DOHH2 (cell line): Measurements from ENCODE around the gene ARID3C.

Experiments
- H3F3A ChIP-seq: fragments of 200-600 bp; sonication (generic), shearing (Covaris generic); 2 replicates; pipeline ENCODE4 v1.6.0; 2016; ENCODE audit warnings: antibody characterized with exemption, mild to moderate bottlenecking; ENCODE audit not compliant: control insufficient read depth, insufficient read depth
- H3K27ac ChIP-seq: fragments of 200-600 bp; sonication (generic); 2 replicates; pipeline ENCODE4 v1.5.1; 2014; ENCODE audit warnings: low read depth, mild to moderate bottlenecking, low read length, moderate library complexity
- H3K27me3 ChIP-seq: fragments of 200-600 bp; sonication (generic); 2 replicates; pipeline ENCODE4 v1.6.1; 2014; ENCODE audit warnings: mild to moderate bottlenecking, low read length, mixed read lengths; ENCODE audit not compliant: control insufficient read depth
- H3K36me3 ChIP-seq: fragments of 200-600 bp; sonication (generic); 2 replicates; pipeline ENCODE4 v1.6.1; 2014; ENCODE audit warnings: mild to moderate bottlenecking, low read length, moderate library complexity, mixed read lengths; ENCODE audit not compliant: control insufficient read depth
- H3K4me1 ChIP-seq: fragments of 200-600 bp; sonication (generic); 2 replicates; pipeline ENCODE4 v1.6.1; 2014; ENCODE audit warnings: mild to moderate bottlenecking, low read length, mixed read lengths; ENCODE audit not compliant: control insufficient read depth
- H3K4me2 ChIP-seq: fragments of 200-600 bp; sonication (generic); 2 replicates; pipeline ENCODE4 v1.6.0; 2014; ENCODE audit warnings: mild to moderate bottlenecking, low read length, moderate library complexity
- H3K4me3 ChIP-seq: fragments of 200-600 bp; sonication (generic); 2 replicates; pipeline ENCODE4 v1.5.1; 2014; ENCODE audit warnings: mild to moderate bottlenecking, low read length, mixed read lengths
- H3K79me2 ChIP-seq: fragments of 200-600 bp; sonication (generic); 2 replicates; pipeline ENCODE4 v1.6.1; 2014; ENCODE audit warnings: mild to moderate bottlenecking, low read length, mixed read lengths; ENCODE audit not compliant: control insufficient read depth
- H3K9me2 ChIP-seq: fragments of 200-600 bp; sonication (generic); replicated peaks from 2 replicates; pipeline ENCODE4 v1.6.1; 2014; ENCODE audit warnings: mild to moderate bottlenecking, low read length, mixed read lengths; ENCODE audit not compliant: control insufficient read depth
- H3K9me3 ChIP-seq: fragments of 200-600 bp; sonication (generic); 2 replicates; pipeline ENCODE4 v1.6.1; 2014; ENCODE audit warnings: antibody characterized with exemption, low read length, mixed read lengths; ENCODE audit not compliant: control insufficient read depth, insufficient read depth
- H4K20me1 ChIP-seq: fragments of 200-600 bp; sonication (generic); 2 replicates; pipeline ENCODE4 v1.6.0; 2014; ENCODE audit warnings: low read depth, mild to moderate bottlenecking, antibody characterized with exemption, low read length, moderate library complexity; ENCODE audit not compliant: control insufficient read depth, insufficient read depth
- CTCF ChIP-seq: fragments of 200-600 bp; sonication (generic); IDR thresholded peaks from one replicate; pipeline ENCODE4 v1.5.1; 2014; ENCODE audit warnings: antibody characterized with exemption, mild to moderate bottlenecking, low read depth, low read length; ENCODE audit not compliant: poor library complexity, severe bottlenecking
- EZH2phosphoT487 ChIP-seq: fragments of 200-600 bp; sonication (generic); IDR thresholded peaks from 2 replicates; pipeline ENCODE4 v1.6.1; 2017; ENCODE audit warnings: borderline replicate concordance, mild to moderate bottlenecking, antibody characterized with exemption, low read length, moderate library complexity, mixed read lengths

Gene ARID3C

GRCh38 chr9:34612788-34613390 lies 16.0 kb downstream of the ARID3C start:
- H3K9me3 ChIP-seq: no peaks in the 10 kb centered on the region
- H4K20me1 ChIP-seq: no peaks in the 10 kb centered on the region
- H3K4me2 ChIP-seq: peak overlapping the region; percentile 98
- H3K4me1 ChIP-seq: peaks cover 21% of the 10 kb centered on the region
- H3K9me2 ChIP-seq: no peaks in the 10 kb centered on the region
- no peaks in the 10 kb centered on the region for H3K27me3 ChIP-seq
- peak overlapping the region; percentile 26; the same call in 1 of the 2 replicates for H3K27ac ChIP-seq
- H3F3A ChIP-seq: no peaks in the 10 kb centered on the region
- peaks cover 18% of the 10 kb centered on the region for H3K79me2 ChIP-seq
- TF ChIP-seq CTCF: peak; percentile 91
- TF ChIP-seq EZH2phosphoT487: no peak
- H3K36me3 ChIP-seq: peaks cover 26% of the 10 kb centered on the region
- H3K4me3 ChIP-seq: peak overlapping the region; percentile 91

- TF ChIP-seq EZH2phosphoT487 (no peak), CTCF (no peak)
- H3K9me3 ChIP-seq: no peaks in the 10 kb centered on the region
- no peaks in the 10 kb centered on the region for H3K9me2 ChIP-seq
- peaks cover 21% of the 10 kb centered on the region for H3K4me1 ChIP-seq
- H3K27me3 ChIP-seq: no peaks in the 10 kb centered on the region
- peaks cover 18% of the 10 kb centered on the region for H3K79me2 ChIP-seq
- peak within 1 kb of the TSS; percentile 91 for H3K4me3 ChIP-seq
- peak within 1 kb of the TSS; percentile 30 for H3K27ac ChIP-seq
- peak within 1 kb of the TSS; percentile 98 for H3K4me2 ChIP-seq
- H4K20me1 ChIP-seq: no peaks in the 10 kb centered on the region
- peaks cover 19% of the 10 kb centered on the region for H3K36me3 ChIP-seq
- H3F3A ChIP-seq: no peaks in the 10 kb centered on the region
These were observed 16.8 kb downstream of the ARID3C start, which contains the start of gene RPP25L for GRCh38 chr9:34611811-34612787. Gene RPP25L (minus strand): TSS chr9:34612097. CDS start chr9:34611296, 801 bp downstream.

- TF ChIP-seq CTCF: no peak
- no peak for TF ChIP-seq EZH2phosphoT487
- no peaks in the 10 kb centered on the region for H4K20me1 ChIP-seq
- H3K27ac ChIP-seq: peak overlapping the region; percentile 30
These were observed 17.5 kb downstream of the ARID3C start for GRCh38 chr9:34611251-34611810.

More at GRCh38 chr9:34611251-34611810, 17.5 kb downstream of the ARID3C start:
- Histone ChIP-seq H3K27me3 (no peaks in the 10 kb centered on the region), H3K9me2 (no peaks in the 10 kb centered on the region), H3F3A (no peaks in the 10 kb centered on the region), H3K36me3 (peaks cover 18% of the 10 kb centered on the region), H3K79me2 (peaks cover 18% of the 10 kb centered on the region), H3K9me3 (no peaks in the 10 kb centered on the region), H3K4me3 (peak overlapping the region; percentile 91), H3K4me1 (peaks cover 21% of the 10 kb centered on the region), H3K4me2 (peak overlapping the region; percentile 98)
